Stromal cell of bone marrow (primary cell): Measurements from ENCODE around the gene PRKACB.

Source experiments
- DNase-seq: peaks from one replicate; pipeline ENCODE4 v3.0.0-alpha.2; 2012; ENCODE audit warnings: low read depth

PRKACB gene

GRCh38 chr1:84156210-84156621 lies 12.1 kb downstream of the PRKACB start:
- peak; percentile 71 for DNase-seq

GRCh38 chr1:84159533-84160240 lies 15.6 kb downstream of the PRKACB start:
- DNase-seq: no peak

- no peak for DNase-seq
Measured at GRCh38 chr1:84162295-84162694, 18.2 kb downstream of the PRKACB start.

- no peak for DNase-seq
Measured at GRCh38 chr1:84163123-84163931, 19.3 kb downstream of the PRKACB start.

- no peak for DNase-seq
Measured at GRCh38 chr1:84164161-84164560, 20.1 kb downstream of the PRKACB start.

- no peak for DNase-seq
Measured at GRCh38 chr1:84164567-84165021, 20.5 kb downstream of the PRKACB start.

- DNase-seq: no peak
Measured at GRCh38 chr1:84165601-84166000, 21.5 kb downstream of the PRKACB start.

- no peak for DNase-seq
Measured at GRCh38 chr1:84166797-84167196, 22.7 kb downstream of the PRKACB start.

- DNase-seq: no peak
Measured at GRCh38 chr1:84168783-84169182, 24.7 kb downstream of the PRKACB start.

- no peak for DNase-seq
Measured at GRCh38 chr1:84170171-84170570, 26.1 kb downstream of the PRKACB start.

- no peak for DNase-seq
Measured at GRCh38 chr1:84171481-84171880, 27.4 kb downstream of the PRKACB start.

GRCh38 chr1:84174051-84174556 lies 30.0 kb downstream of the PRKACB start:
- DNase-seq: no peak

GRCh38 chr1:84181350-84182005 lies 37.4 kb downstream of the PRKACB start:
- no peak for DNase-seq

- no peak for DNase-seq
Measured at GRCh38 chr1:84190455-84190854, 46.4 kb downstream of the PRKACB start.

- DNase-seq: no peak
Measured at GRCh38 chr1:84192681-84193080, 48.6 kb downstream of the PRKACB start.

- no peak for DNase-seq
Measured at GRCh38 chr1:84198832-84199231, 54.8 kb downstream of the PRKACB start.

GRCh38 chr1:84199257-84199656 lies 55.2 kb downstream of the PRKACB start:
- no peak for DNase-seq

GRCh38 chr1:84202126-84202525 lies 58.1 kb downstream of the PRKACB start:
- no peak for DNase-seq

- no peak for DNase-seq
Measured at GRCh38 chr1:84206375-84206774, 62.3 kb downstream of the PRKACB start.

- DNase-seq: no peak
Measured at GRCh38 chr1:84208935-84209334, 64.9 kb downstream of the PRKACB start.

- DNase-seq: no peak
Measured at GRCh38 chr1:84214115-84214956, 70.3 kb downstream of the PRKACB start.

- no peak for DNase-seq
Measured at GRCh38 chr1:84217239-84217638, 73.2 kb downstream of the PRKACB start.
